ENCODE results near the gene C14orf39.

The C14orf39 gene

GRCh38 chr14:60506985-60507829 lies 21.3 kb upstream of the C14orf39 start:
- H3K27ac ChIP-seq (ENCODE audit: low read depth, low read length): no peak overlapping the region
- no peaks in the 10 kb centered on the region for H3K9me2 ChIP-seq (replicated peaks; ENCODE audit: insufficient read depth, low read length)
- no peaks in the 10 kb centered on the region for H3K9me3 ChIP-seq (ENCODE audit: insufficient read depth, low read length)
- H3F3A ChIP-seq (ENCODE audit: insufficient read depth): no peaks in the 10 kb centered on the region
- H4K20me1 ChIP-seq (ENCODE audit: low read depth, low read length): no peaks in the 10 kb centered on the region
- no peak overlapping the region for H3K9ac ChIP-seq (ENCODE audit: low read length)
- H3K79me2 ChIP-seq (ENCODE audit: insufficient read depth, low read length): no peaks in the 10 kb centered on the region
- no peak overlapping the region for H3K4me2 ChIP-seq (ENCODE audit: low read depth, low read length, poor library complexity, severe bottlenecking)
- TF ChIP-seq EZH2phosphoT487 (conservative IDR thresholded peaks at IDR 0.05; ENCODE audit: low read length): no peak
- TF ChIP-seq, protein P1, sequence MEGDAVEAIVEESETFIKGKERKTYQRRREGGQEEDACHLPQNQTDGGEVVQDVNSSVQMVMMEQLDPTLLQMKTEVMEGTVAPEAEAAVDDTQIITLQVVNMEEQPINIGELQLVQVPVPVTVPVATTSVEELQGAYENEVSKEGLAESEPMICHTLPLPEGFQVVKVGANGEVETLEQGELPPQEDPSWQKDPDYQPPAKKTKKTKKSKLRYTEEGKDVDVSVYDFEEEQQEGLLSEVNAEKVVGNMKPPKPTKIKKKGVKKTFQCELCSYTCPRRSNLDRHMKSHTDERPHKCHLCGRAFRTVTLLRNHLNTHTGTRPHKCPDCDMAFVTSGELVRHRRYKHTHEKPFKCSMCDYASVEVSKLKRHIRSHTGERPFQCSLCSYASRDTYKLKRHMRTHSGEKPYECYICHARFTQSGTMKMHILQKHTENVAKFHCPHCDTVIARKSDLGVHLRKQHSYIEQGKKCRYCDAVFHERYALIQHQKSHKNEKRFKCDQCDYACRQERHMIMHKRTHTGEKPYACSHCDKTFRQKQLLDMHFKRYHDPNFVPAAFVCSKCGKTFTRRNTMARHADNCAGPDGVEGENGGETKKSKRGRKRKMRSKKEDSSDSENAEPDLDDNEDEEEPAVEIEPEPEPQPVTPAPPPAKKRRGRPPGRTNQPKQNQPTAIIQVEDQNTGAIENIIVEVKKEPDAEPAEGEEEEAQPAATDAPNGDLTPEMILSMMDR (IDR thresholded peaks at IDR 0.05; ENCODE audit: insufficient read depth, low read length, poor library complexity, severe bottlenecking): no peak
- H2AFZ ChIP-seq (ENCODE audit: low read depth, low read length, severe bottlenecking): no peak overlapping the region
- H3K36me3 ChIP-seq (ENCODE audit: low read length): no peaks in the 10 kb centered on the region
- H3K4me3 ChIP-seq (ENCODE audit: insufficient read depth, low read length, poor library complexity, severe bottlenecking): no peak overlapping the region
- no peaks in the 10 kb centered on the region for H3K27me3 ChIP-seq (ENCODE audit: low read length)

DNA sequence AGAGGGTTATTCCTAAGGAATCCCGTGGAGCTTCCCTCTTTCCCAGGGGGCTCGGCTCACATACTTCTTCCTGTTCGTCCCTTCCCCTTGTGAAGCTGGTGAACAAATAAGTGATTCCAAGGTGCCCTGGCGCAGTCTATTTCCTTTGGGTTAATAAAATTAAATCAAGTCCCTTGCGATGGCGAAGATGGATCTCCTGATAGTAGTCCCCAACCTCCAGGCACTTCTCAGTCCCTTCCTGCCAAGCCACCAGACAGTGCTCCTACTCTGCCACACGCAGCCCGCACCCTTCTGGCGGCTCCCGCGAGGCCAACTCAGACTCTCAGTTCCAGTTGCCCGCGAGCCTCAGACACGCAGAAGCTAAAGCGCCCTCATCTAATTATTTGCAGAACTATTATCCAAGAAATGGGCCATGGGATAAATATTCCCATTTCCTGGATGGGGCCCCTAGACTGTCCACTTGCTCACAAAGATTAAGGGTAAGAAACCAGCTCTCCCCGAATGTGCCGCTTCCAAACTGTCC lies 20.7 kb upstream of the C14orf39 start:
- Histone ChIP-seq H3K27me3 (ENCODE audit: low read length) (no peaks in the 10 kb centered on the region), H3F3A (ENCODE audit: insufficient read depth) (no peaks in the 10 kb centered on the region), H3K27ac (ENCODE audit: low read depth, low read length) (no peak overlapping the region), H3K4me2 (ENCODE audit: low read depth, low read length, poor library complexity, severe bottlenecking) (no peak overlapping the region), H3K4me3 (ENCODE audit: insufficient read depth, low read length, poor library complexity, severe bottlenecking) (no peak overlapping the region), H3K9me2 (replicated peaks; ENCODE audit: insufficient read depth, low read length) (no peaks in the 10 kb centered on the region), H3K9ac (ENCODE audit: low read length) (no peak overlapping the region), H3K79me2 (ENCODE audit: insufficient read depth, low read length) (no peaks in the 10 kb centered on the region), H3K36me3 (ENCODE audit: low read length) (no peaks in the 10 kb centered on the region), H3K9me3 (ENCODE audit: insufficient read depth, low read length) (no peaks in the 10 kb centered on the region), H4K20me1 (ENCODE audit: low read depth, low read length) (no peaks in the 10 kb centered on the region), H2AFZ (ENCODE audit: low read depth, low read length, severe bottlenecking) (no peak overlapping the region)
- TF ChIP-seq, protein P1 (IDR thresholded peaks at IDR 0.05; ENCODE audit: insufficient read depth, low read length, poor library complexity, severe bottlenecking): no peak
- TF ChIP-seq EZH2phosphoT487 (conservative IDR thresholded peaks at IDR 0.05; ENCODE audit: low read length): no peak

DNA sequence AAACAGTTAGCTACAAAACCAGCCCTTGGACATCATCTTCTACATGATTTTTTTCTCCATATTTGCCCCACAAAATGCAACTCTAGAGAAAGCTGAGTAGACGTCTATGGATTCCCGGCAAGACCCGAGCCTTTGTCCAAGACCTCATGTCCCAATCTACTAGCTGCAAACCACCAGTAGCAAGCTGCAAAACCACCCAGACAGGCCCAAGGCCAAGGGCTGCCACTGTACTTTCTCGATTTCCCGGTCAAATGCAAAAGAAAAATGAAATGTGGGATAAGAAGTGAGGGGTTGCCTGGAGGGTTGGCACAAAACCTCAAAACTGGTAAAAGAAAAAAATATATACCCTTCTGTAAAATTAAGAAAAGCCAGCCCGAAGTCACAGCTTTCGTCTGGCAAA lies 20.1 kb upstream of the C14orf39 start:
- H3K9me2 ChIP-seq (replicated peaks; ENCODE audit: insufficient read depth, low read length): no peaks in the 10 kb centered on the region
- no peaks in the 10 kb centered on the region for H3F3A ChIP-seq (ENCODE audit: insufficient read depth)
- H3K9me3 ChIP-seq (ENCODE audit: insufficient read depth, low read length): no peaks in the 10 kb centered on the region
- H4K20me1 ChIP-seq (ENCODE audit: low read depth, low read length): no peaks in the 10 kb centered on the region
- no peak overlapping the region for H2AFZ ChIP-seq (ENCODE audit: low read depth, low read length, severe bottlenecking)
- H3K27me3 ChIP-seq (ENCODE audit: low read length): no peaks in the 10 kb centered on the region
- H3K4me2 ChIP-seq (ENCODE audit: low read depth, low read length, poor library complexity, severe bottlenecking): no peak overlapping the region
- H3K79me2 ChIP-seq (ENCODE audit: insufficient read depth, low read length): no peaks in the 10 kb centered on the region
- H3K27ac ChIP-seq (ENCODE audit: low read depth, low read length): no peak overlapping the region
- no peak overlapping the region for H3K4me3 ChIP-seq (ENCODE audit: insufficient read depth, low read length, poor library complexity, severe bottlenecking)
- no peak overlapping the region for H3K9ac ChIP-seq (ENCODE audit: low read length)
- no peak for TF ChIP-seq EZH2phosphoT487 (conservative IDR thresholded peaks at IDR 0.05; ENCODE audit: low read length)
- no peaks in the 10 kb centered on the region for H3K36me3 ChIP-seq (ENCODE audit: low read length)

GRCh38 chr14:60505448-60505847 lies 19.6 kb upstream of the C14orf39 start:
- Histone ChIP-seq H3K27me3 (ENCODE audit: low read length) (no peaks in the 10 kb centered on the region), H3K79me2 (ENCODE audit: insufficient read depth, low read length) (no peaks in the 10 kb centered on the region), H3F3A (ENCODE audit: insufficient read depth) (no peaks in the 10 kb centered on the region), H2AFZ (ENCODE audit: low read depth, low read length, severe bottlenecking) (no peak overlapping the region), H3K4me3 (ENCODE audit: insufficient read depth, low read length, poor library complexity, severe bottlenecking) (no peak overlapping the region), H3K9ac (ENCODE audit: low read length) (no peak overlapping the region), H3K4me2 (ENCODE audit: low read depth, low read length, poor library complexity, severe bottlenecking) (no peak overlapping the region), H3K27ac (ENCODE audit: low read depth, low read length) (no peak overlapping the region), H3K36me3 (ENCODE audit: low read length) (no peaks in the 10 kb centered on the region), H3K9me2 (replicated peaks; ENCODE audit: insufficient read depth, low read length) (no peaks in the 10 kb centered on the region), H4K20me1 (ENCODE audit: low read depth, low read length) (no peaks in the 10 kb centered on the region), H3K9me3 (ENCODE audit: insufficient read depth, low read length) (no peaks in the 10 kb centered on the region)
- TF ChIP-seq, protein P1 (IDR thresholded peaks at IDR 0.05; ENCODE audit: insufficient read depth, low read length, poor library complexity, severe bottlenecking): no peak
- no peak for TF ChIP-seq EZH2phosphoT487 (conservative IDR thresholded peaks at IDR 0.05; ENCODE audit: low read length)

All from SU-DHL-6 (cell line).